HepG2 (cell line): Measurements from ENCODE around the gene APOC1. TPM values are rescaled to one million over a fixed set of nuclear protein-coding genes. Genes with fewer than 3 reads are reported as not detected.

Source experiments
- ARNTL ChIP-seq: sonication (generic); formaldehyde crosslinking; IDR thresholded peaks from 2 replicates; pipeline ENCODE4 v1.4.0; 2020; ENCODE audit warnings: mild to moderate bottlenecking, missing genetic modification reagents
- FOXA3 ChIP-seq: IDR thresholded peaks from 2 replicates; pipeline ENCODE4 v1.6.1; 2016; ENCODE audit warnings: missing genetic modification reagents, missing compliant biosample characterization
- GLI4 ChIP-seq: sonication (generic); formaldehyde crosslinking; IDR thresholded peaks from 2 replicates; pipeline ENCODE4 v1.5.1; 2020; ENCODE audit warnings: missing genetic modification reagents, mild to moderate bottlenecking, moderate library complexity, borderline replicate concordance
- HCFC1 ChIP-seq: fragments of 150-350 bp; IDR thresholded peaks from 2 replicates; pipeline ENCODE4 v1.6.1; 2014; ENCODE audit warnings: low read depth, low read length
- ISX ChIP-seq: sonication (generic); formaldehyde crosslinking; conservative IDR thresholded peaks from 2 replicates; pipeline ENCODE4 v1.5.0; 2020; ENCODE audit warnings: missing genetic modification reagents
- JUND ChIP-seq: sonication (generic); formaldehyde crosslinking; IDR thresholded peaks from 2 replicates; pipeline ENCODE4 v1.8.0; 2022; ENCODE audit warnings: mild to moderate bottlenecking, missing genetic modification reagents
- MIXL1 ChIP-seq: IDR thresholded peaks from 2 replicates; pipeline ENCODE4 v1.6.1; 2016
- PHF8 ChIP-seq: sonication (generic); formaldehyde crosslinking; IDR thresholded peaks from 2 replicates; pipeline ENCODE4 v1.5.0; 2020; ENCODE audit warnings: missing genetic modification reagents
- PPARG ChIP-seq: conservative IDR thresholded peaks from 2 replicates; pipeline ENCODE4 v1.6.1; 2016; ENCODE audit warnings: missing biosample characterization, missing genetic modification reagents
- RXRA ChIP-seq: sonication (generic); formaldehyde crosslinking; IDR thresholded peaks from 2 replicates; pipeline ENCODE4 v1.5.1; 2020; ENCODE audit warnings: missing genetic modification reagents
- SP4 ChIP-seq: sonication (generic); formaldehyde crosslinking; IDR thresholded peaks from 2 replicates; pipeline ENCODE4 v1.8.1; 2023; ENCODE audit warnings: mild to moderate bottlenecking, missing genetic modification reagents
- SRY ChIP-seq: sonication (generic); formaldehyde crosslinking; IDR thresholded peaks from 2 replicates; pipeline ENCODE4 v1.8.0; 2022; ENCODE audit warnings: mild to moderate bottlenecking, missing genetic modification reagents
- TAF15 ChIP-seq: fragments of 200-400 bp; formaldehyde crosslinking; IDR thresholded peaks from one replicate; pipeline ENCODE4 v1.6.1; 2018; ENCODE audit warnings: mild to moderate bottlenecking, low read depth, low read length; ENCODE audit not compliant: poor library complexity, severe bottlenecking
- TBX2 ChIP-seq: sonication (generic); formaldehyde crosslinking; IDR thresholded peaks from 2 replicates; pipeline ENCODE4 v1.5.0; 2020; ENCODE audit warnings: missing genetic modification reagents, mild to moderate bottlenecking, borderline replicate concordance
- ZBTB7A ChIP-seq: sonication (generic); formaldehyde crosslinking; IDR thresholded peaks from 2 replicates; pipeline ENCODE4 v1.8.0; 2022; ENCODE audit warnings: mild to moderate bottlenecking, missing genetic modification reagents
- ZEB1 ChIP-seq: IDR thresholded peaks from 2 replicates; pipeline ENCODE4 v1.6.1; 2012; ENCODE audit warnings: mild to moderate bottlenecking, low read depth, inconsistent platforms; ENCODE audit not compliant: insufficient replicate concordance
- ZFX ChIP-seq: sonication (generic); formaldehyde crosslinking; IDR thresholded peaks from 2 replicates; pipeline ENCODE4 v1.4.0; 2020; ENCODE audit warnings: mild to moderate bottlenecking, low read depth, missing genetic modification reagents, moderate library complexity
- ZNF501 ChIP-seq: sonication (generic); formaldehyde crosslinking; IDR thresholded peaks from 2 replicates; pipeline ENCODE4 v1.5.1; 2020; ENCODE audit warnings: mild to moderate bottlenecking, moderate library complexity, missing genetic modification reagents
- ZNF589 ChIP-seq: sonication (generic); formaldehyde crosslinking; conservative IDR thresholded peaks from 2 replicates; pipeline ENCODE4 v1.8.0; 2022; ENCODE audit warnings: mild to moderate bottlenecking, moderate library complexity, missing genetic modification reagents
- polyA plus RNA-seq, 8 experiments: library from polyadenylated mRNA; depleted of rRNA in 3 of 8; stranded (reverse) in 7 of 8; unstranded in 1 of 8; fragments of >200 nt; fragmentation: Illumina TruSeq in 4 of 8; extraction: Trizol in 4 of 8; gene quantifications; 2 replicates each; pipeline versions ENCODE4 v1.2.1 to v1.2.3, GENCODE V29; 2011 to 2016; ENCODE audit warnings: low read depth in 4 of 8, missing spikeins in 1 of 8, mixed read lengths in 1 of 8; ENCODE audit not compliant: insufficient read depth in 1 of 8
- total RNA-seq, 5 experiments: library from RNA; depleted of rRNA; stranded (reverse); fragments of >200 nt; fragmentation: Illumina TruSeq; extraction: Trizol; gene quantifications; 2 replicates each; pipeline ENCODE4 v1.2.3, GENCODE V29; 2016; ENCODE audit warnings: low read depth in 1 of 5
- TF ChIP-seq, protein P1 (sequence below): sonication (generic); formaldehyde crosslinking; IDR thresholded peaks from 2 replicates; pipeline ENCODE4 v1.4.0; 2020; ENCODE audit warnings: missing genetic modification reagents, borderline replicate concordance
- TF ChIP-seq, protein P2 (sequence below): sonication (generic); formaldehyde crosslinking; IDR thresholded peaks from 2 replicates; pipeline ENCODE4 v1.8.1; 2023; ENCODE audit warnings: mild to moderate bottlenecking, missing genetic modification reagents
- TF ChIP-seq, protein P3 (sequence below), 2 experiments: sonication (generic) in 1 of 2; formaldehyde crosslinking in 1 of 2; IDR thresholded peaks; 2 replicates each; pipeline versions ENCODE4 v1.6.1 to v1.9.0; 2014 to 2022; ENCODE audit warnings: antibody characterized with exemption in 1 of 2, borderline replicate concordance in 1 of 2, inconsistent platforms in 1 of 2, low read depth in 1 of 2, missing genetic modification reagents in 1 of 2

Gene APOC1
- total and polyA plus RNA-seq, 2 of the 13 experiments (the other 11 are each of a cell fraction or from before 2014, with no cell fraction given) = 600 to 1,235 TPM

DNA sequence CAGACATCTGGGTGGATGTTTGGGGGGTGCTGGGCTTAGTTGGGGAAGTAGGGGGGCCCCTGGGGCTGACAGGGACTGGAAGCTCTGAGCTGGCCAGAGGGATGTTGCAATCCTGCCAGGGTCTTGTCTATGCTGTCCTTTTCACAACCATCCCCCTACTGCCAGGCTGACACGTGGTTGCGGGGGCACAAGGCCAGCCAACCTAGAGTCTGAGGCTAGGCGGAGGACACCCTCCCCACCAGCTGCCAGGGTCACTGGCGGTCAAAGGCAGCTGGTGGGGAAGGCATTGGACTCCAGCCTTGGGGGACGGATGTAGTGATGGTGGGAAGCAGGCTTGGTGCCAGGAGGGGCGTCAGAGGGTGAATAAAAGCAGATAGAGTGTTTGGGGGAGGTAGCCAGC lies 1.6 kb upstream of the APOC1 start (continued):
- TF ChIP-seq, protein P1, sequence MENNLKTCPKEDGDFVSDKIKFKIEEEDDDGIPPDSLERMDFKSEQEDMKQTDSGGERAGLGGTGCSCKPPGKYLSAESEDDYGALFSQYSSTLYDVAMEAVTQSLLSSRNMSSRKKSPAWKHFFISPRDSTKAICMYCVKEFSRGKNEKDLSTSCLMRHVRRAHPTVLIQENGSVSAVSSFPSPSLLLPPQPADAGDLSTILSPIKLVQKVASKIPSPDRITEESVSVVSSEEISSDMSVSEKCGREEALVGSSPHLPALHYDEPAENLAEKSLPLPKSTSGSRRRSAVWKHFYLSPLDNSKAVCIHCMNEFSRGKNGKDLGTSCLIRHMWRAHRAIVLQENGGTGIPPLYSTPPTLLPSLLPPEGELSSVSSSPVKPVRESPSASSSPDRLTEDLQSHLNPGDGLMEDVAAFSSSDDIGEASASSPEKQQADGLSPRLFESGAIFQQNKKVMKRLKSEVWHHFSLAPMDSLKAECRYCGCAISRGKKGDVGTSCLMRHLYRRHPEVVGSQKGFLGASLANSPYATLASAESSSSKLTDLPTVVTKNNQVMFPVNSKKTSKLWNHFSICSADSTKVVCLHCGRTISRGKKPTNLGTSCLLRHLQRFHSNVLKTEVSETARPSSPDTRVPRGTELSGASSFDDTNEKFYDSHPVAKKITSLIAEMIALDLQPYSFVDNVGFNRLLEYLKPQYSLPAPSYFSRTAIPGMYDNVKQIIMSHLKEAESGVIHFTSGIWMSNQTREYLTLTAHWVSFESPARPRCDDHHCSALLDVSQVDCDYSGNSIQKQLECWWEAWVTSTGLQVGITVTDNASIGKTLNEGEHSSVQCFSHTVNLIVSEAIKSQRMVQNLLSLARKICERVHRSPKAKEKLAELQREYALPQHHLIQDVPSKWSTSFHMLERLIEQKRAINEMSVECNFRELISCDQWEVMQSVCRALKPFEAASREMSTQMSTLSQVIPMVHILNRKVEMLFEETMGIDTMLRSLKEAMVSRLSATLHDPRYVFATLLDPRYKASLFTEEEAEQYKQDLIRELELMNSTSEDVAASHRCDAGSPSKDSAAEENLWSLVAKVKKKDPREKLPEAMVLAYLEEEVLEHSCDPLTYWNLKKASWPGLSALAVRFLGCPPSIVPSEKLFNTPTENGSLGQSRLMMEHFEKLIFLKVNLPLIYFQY (CRISPR knock-in tag) = no peak
- TF ChIP-seq FOXA3 (CRISPR knock-in tag) (peak; percentile 81), TAF15 (no peak), GLI4 (CRISPR knock-in tag) (no peak), ARNTL (peak; percentile 94), RXRA (CRISPR knock-in tag) (peak; percentile 99), TBX2 (peak; percentile 57; the same call in 1 of the 2 replicates), PPARG (CRISPR knock-in tag) (peak; percentile 57), SRY (peak; percentile 61; the same call in 1 of the 2 replicates), ISX (no peak), ZNF501 (CRISPR knock-in tag) (no peak), SP4 (CRISPR knock-in tag) (peak; percentile 49; the same call in 1 of the 2 replicates), MIXL1 (no peak), PHF8 (CRISPR knock-in tag) (0 out of 2 replicates have a peak, but pooled peaks have one; percentile 21), JUND (peak; percentile 41), ZNF589 (CRISPR knock-in tag) (peak; percentile 84), ZBTB7A (CRISPR knock-in tag) (peak; percentile 88), ZEB1 (no peak), HCFC1 (no peak), ZFX (CRISPR knock-in tag) (peak; percentile 61)
- TF ChIP-seq, protein P2, sequence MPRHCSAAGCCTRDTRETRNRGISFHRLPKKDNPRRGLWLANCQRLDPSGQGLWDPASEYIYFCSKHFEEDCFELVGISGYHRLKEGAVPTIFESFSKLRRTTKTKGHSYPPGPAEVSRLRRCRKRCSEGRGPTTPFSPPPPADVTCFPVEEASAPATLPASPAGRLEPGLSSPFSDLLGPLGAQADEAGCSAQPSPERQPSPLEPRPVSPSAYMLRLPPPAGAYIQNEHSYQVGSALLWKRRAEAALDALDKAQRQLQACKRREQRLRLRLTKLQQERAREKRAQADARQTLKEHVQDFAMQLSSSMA (CRISPR knock-in tag) = no peak
- TF ChIP-seq, protein P3, sequence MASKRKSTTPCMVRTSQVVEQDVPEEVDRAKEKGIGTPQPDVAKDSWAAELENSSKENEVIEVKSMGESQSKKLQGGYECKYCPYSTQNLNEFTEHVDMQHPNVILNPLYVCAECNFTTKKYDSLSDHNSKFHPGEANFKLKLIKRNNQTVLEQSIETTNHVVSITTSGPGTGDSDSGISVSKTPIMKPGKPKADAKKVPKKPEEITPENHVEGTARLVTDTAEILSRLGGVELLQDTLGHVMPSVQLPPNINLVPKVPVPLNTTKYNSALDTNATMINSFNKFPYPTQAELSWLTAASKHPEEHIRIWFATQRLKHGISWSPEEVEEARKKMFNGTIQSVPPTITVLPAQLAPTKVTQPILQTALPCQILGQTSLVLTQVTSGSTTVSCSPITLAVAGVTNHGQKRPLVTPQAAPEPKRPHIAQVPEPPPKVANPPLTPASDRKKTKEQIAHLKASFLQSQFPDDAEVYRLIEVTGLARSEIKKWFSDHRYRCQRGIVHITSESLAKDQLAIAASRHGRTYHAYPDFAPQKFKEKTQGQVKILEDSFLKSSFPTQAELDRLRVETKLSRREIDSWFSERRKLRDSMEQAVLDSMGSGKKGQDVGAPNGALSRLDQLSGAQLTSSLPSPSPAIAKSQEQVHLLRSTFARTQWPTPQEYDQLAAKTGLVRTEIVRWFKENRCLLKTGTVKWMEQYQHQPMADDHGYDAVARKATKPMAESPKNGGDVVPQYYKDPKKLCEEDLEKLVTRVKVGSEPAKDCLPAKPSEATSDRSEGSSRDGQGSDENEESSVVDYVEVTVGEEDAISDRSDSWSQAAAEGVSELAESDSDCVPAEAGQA (IDR thresholded peaks at IDR 0.05; ENCODE audit: low read depth) = no peak
- TF ChIP-seq, protein P3 (CRISPR knock-in tag; IDR thresholded peaks at IDR 0.05; ENCODE audit: borderline replicate concordance) = no peak
